GM12878 (cell line): ENCODE measurements around the gene RDH5. TPM values are rescaled to one million over a fixed set of nuclear protein-coding genes. Genes with fewer than 3 reads are reported as not detected.

Experiments used
- ATAC-seq: fragments of 200-7000 bp; cut with Tn5 transposase; 3 replicates; pipeline ENCODE4 v1.9.1; 2020; ENCODE audit warnings: mild to moderate bottlenecking, moderate library complexity
- BruUV-seq: library from RNA; stranded (reverse); fragments of 400-500 nt; replicated peaks from 2 replicates; lab custom pipeline; 2021; lab: Mats Ljungman, UMichigan
- CTCF ChIA-PET: fragments of 300-600 bp; sonication (Branson Sonifier 250); formaldehyde crosslinking; extraction: SDS; loops from one replicate; lab custom pipeline; 2021; ENCODE audit warnings: inconsistent platforms; lab: Yijun Ruan, JAX
- POLR2A ChIA-PET: fragments of 350-600 bp; formaldehyde crosslinking; extraction: SDS; loops from one replicate; lab custom pipeline; 2021; ENCODE audit warnings: inconsistent platforms; lab: Charles Lee
- RAD21 ChIA-PET: fragments of 300-600 bp; sonication (Branson Sonifier 250); formaldehyde crosslinking; loops from one replicate; lab custom pipeline; 2023; ENCODE audit warnings: antibody characterized with exemption; ENCODE audit not compliant: unreplicated experiment; lab: Charles Lee
- SMC1A ChIA-PET: fragments of 300-600 bp; sonication (Branson Sonifier 250); formaldehyde crosslinking; loops from one replicate; lab custom pipeline; 2023; ENCODE audit not compliant: unreplicated experiment, uncharacterized antibody; lab: Charles Lee
- DNase-seq: peaks from one replicate; pipeline ENCODE4 v3.0.0-alpha.2; 2011; ENCODE audit warnings: low read depth, low spot score
- FAIRE-seq: peaks from 3 replicates; lab custom pipeline; 2011; peaks lifted over from hg19 to GRCh38; lab: Jason Lieb, UNC
- H2AFZ ChIP-seq: 2 replicates; pipeline ENCODE4 v1.6.0; 2011; ENCODE audit warnings: low read depth, low read length, control low read depth; ENCODE audit not compliant: control insufficient read depth
- H3K27ac ChIP-seq: 2 replicates; pipeline ENCODE4 v1.5.1; 2011; ENCODE audit warnings: control low read depth; ENCODE audit not compliant: control insufficient read depth, insufficient read depth
- H3K27me3 ChIP-seq, 2 experiments: replicated peaks in 1 of 2; 2 replicates each; pipeline versions ENCODE4 v1.6.0 to v1.6.1; 2011; ENCODE audit warnings: low read length in 1 of 2; ENCODE audit not compliant: control insufficient read depth in 2 of 2, insufficient read depth in 2 of 2
- H3K36me3 ChIP-seq, 2 experiments: 2 replicates each; pipeline ENCODE4 v1.5.1; 2011; ENCODE audit warnings: low read length in 1 of 2; ENCODE audit not compliant: control insufficient read depth in 2 of 2, insufficient read depth in 2 of 2
- H3K4me1 ChIP-seq: 2 replicates; pipeline ENCODE4 v1.6.1; 2011; ENCODE audit warnings: mild to moderate bottlenecking, low read length, moderate library complexity, mixed read lengths; ENCODE audit not compliant: control insufficient read depth, insufficient read depth
- H3K4me2 ChIP-seq: 2 replicates; pipeline ENCODE4 v1.6.0; 2011; ENCODE audit warnings: control low read depth; ENCODE audit not compliant: control insufficient read depth, insufficient read depth
- H3K4me3 ChIP-seq: fragments of 200-600 bp; sonication (generic); 2 replicates; pipeline ENCODE4 v1.5.1; 2016
- H3K79me2 ChIP-seq: 2 replicates; pipeline ENCODE4 v1.6.0; 2011; ENCODE audit warnings: low read length; ENCODE audit not compliant: control insufficient read depth, insufficient read depth
- H3K9ac ChIP-seq: 2 replicates; pipeline ENCODE4 v1.8.0; 2011; ENCODE audit warnings: low read length, control low read depth, mixed read lengths; ENCODE audit not compliant: control insufficient read depth, insufficient read depth
- H3K9me3 ChIP-seq: replicated peaks from 3 replicates; pipeline ENCODE4 v1.5.1; 2011; ENCODE audit warnings: mild to moderate bottlenecking, low read length; ENCODE audit not compliant: control insufficient read depth, insufficient read depth
- H4K20me1 ChIP-seq: 2 replicates; pipeline ENCODE4 v1.6.0; 2011; ENCODE audit not compliant: control insufficient read depth, insufficient read depth
- CEBPZ ChIP-seq: fragments of 150-350 bp; IDR thresholded peaks from 2 replicates; pipeline ENCODE4 v1.6.1; 2016; ENCODE audit warnings: low read depth, low read length
- ETV6 ChIP-seq, 2 experiments: fragments of 450-650 bp in 1 of 2; IDR thresholded peaks in 1 of 2; conservative IDR thresholded peaks in 1 of 2; 2 replicates each; pipeline ENCODE4 v1.6.1; 2014; ENCODE audit warnings: antibody characterized with exemption in 1 of 2, borderline replicate concordance in 1 of 2, low read depth in 1 of 2, mild to moderate bottlenecking in 1 of 2, moderate library complexity in 1 of 2
- FOXK2 ChIP-seq: fragments of 450-650 bp; IDR thresholded peaks from 2 replicates; pipeline ENCODE4 v1.6.1; 2017; ENCODE audit warnings: mild to moderate bottlenecking, moderate library complexity
- IKZF2 ChIP-seq, 2 experiments: fragments of 450-650 bp; IDR thresholded peaks; 2 replicates each; pipeline ENCODE4 v1.6.1; 2017; ENCODE audit warnings: mild to moderate bottlenecking in 2 of 2, moderate library complexity in 2 of 2
- PAX8 ChIP-seq: fragments of 450-650 bp; IDR thresholded peaks from 2 replicates; pipeline ENCODE4 v1.6.1; 2017; ENCODE audit warnings: mild to moderate bottlenecking, moderate library complexity
- POLR2AphosphoS5 ChIP-seq: IDR thresholded peaks from 2 replicates; pipeline ENCODE4 v1.6.1; 2011; ENCODE audit warnings: mild to moderate bottlenecking, low read length, inconsistent platforms
- SPI1 ChIP-seq: IDR thresholded peaks from 2 replicates; pipeline ENCODE4 v1.6.1; 2011; ENCODE audit warnings: low read depth, mild to moderate bottlenecking, low read length, moderate library complexity, borderline replicate concordance; ENCODE audit not compliant: insufficient read depth
- STAT3 ChIP-seq: IDR thresholded peaks from 2 replicates; pipeline ENCODE4 v1.6.1; 2011; ENCODE audit warnings: low read depth, low read length, improper control_type of control experiment
- ZNF24 ChIP-seq: fragments of 450-650 bp; IDR thresholded peaks from 2 replicates; pipeline ENCODE4 v1.6.1; 2017; ENCODE audit warnings: antibody characterized with exemption, mild to moderate bottlenecking
- ZNF384 ChIP-seq: IDR thresholded peaks from 2 replicates; pipeline ENCODE4 v1.6.1; 2012; ENCODE audit warnings: low read depth, mild to moderate bottlenecking, low read length, improper control_type of control experiment, borderline replicate concordance
- WGBS: methylation state at CpG from one replicate; pipeline ENCODE4 v1.1.6; 2016; ENCODE audit warnings: low lambda C conversion rate; ENCODE audit not compliant: insufficient replicate concordance, insufficient coverage; ENCODE audit errors: missing lambda C conversion rate; 5-methylcytosine and 5-hydroxymethylcytosine counted together
- in situ Hi-C: fragments of 300-500 bp; cut with MboI; formaldehyde crosslinking; loops from 9 replicates; pipeline ENCODE4 v1.14.3; 2018; ENCODE audit warnings: mixed read lengths
- intact Hi-C: fragments of 100-400 bp; cut with micrococcal nuclease; formaldehyde crosslinking; loops from one replicate; pipeline ENCODE4 v1.14.2; 2022; ENCODE audit not compliant: unreplicated experiment
- polyA plus RNA-seq, 11 experiments: library from polyadenylated mRNA; depleted of rRNA in 4 of 11; unstranded in 6 of 11; stranded (reverse) in 5 of 11; fragments of >200 nt; fragmentation: Nextera tagmentation in 4 of 11; fragmentation: Illumina TruSeq in 1 of 11; extraction: Ambion mirVana in 4 of 11; extraction: Trizol in 1 of 11; gene quantifications; 1 replicate in 1 of 11; 2 replicates in 10 of 11; pipeline versions ENCODE4 v1.2.1 to v1.2.3, GENCODE V29; 2011 to 2016; ENCODE audit warnings: inconsistent platforms in 2 of 11, missing spikeins in 2 of 11, low read depth in 1 of 11
- total RNA-seq, 4 experiments: library from RNA; depleted of rRNA in 3 of 4; stranded (reverse); fragments of >200 nt in 3 of 4; fragmentation: Illumina TruSeq in 1 of 4; extraction: Trizol in 1 of 4; gene quantifications; 2 replicates each; pipeline versions ENCODE4 v1.2.1 to v1.2.3, GENCODE V29; 2013 to 2021
- TF ChIP-seq, protein P1 (sequence below): fragments of 450-650 bp; formaldehyde crosslinking; IDR thresholded peaks from 2 replicates; pipeline ENCODE4 v1.5.0; 2022; ENCODE audit warnings: mild to moderate bottlenecking, missing genetic modification characterization
- TF ChIP-seq, protein P2 (sequence below): fragments of 450-650 bp; IDR thresholded peaks from 2 replicates; pipeline ENCODE4 v1.6.1; 2016; ENCODE audit warnings: mild to moderate bottlenecking

RDH5 gene
- total and polyA plus RNA-seq, 10 of the 15 experiments (the other 5 are each of a cell fraction or from before 2014, with no cell fraction given): 2.6 to 11.6 (median 7.3) TPM

DNA sequence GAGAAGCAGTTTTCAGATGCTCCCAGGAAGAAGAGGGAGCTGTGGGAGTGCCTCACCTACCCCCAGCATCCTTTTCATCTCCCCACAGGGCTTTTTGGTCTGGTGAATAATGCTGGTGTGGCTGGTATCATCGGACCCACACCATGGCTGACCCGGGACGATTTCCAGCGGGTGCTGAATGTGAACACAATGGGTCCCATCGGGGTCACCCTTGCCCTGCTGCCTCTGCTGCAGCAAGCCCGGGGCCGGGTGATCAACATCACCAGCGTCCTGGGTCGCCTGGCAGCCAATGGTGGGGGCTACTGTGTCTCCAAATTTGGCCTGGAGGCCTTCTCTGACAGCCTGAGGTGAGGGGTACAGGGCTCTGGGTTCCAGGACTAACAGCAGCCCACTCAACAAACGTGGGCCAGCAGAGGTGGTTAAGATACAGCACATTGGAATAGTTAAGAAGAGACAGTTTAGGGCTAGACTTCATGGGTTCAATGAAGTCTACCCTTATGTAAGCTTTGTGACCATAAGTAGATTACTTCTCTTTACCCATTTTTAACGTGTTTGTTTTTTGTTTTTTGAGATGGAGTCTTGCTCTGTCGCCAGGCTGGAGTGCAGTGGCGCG is 1.5 kb downstream of the RDH5 start:
- FAIRE-seq (no peak), DNase-seq (no peak), ATAC-seq (no peak)
- peaks cover 25% of the 10 kb centered on the region for H3K4me1 ChIP-seq
- peaks cover 7% of the 10 kb centered on the region in 2 experiments; a peak in 3 of 4 replicates for H3K36me3 ChIP-seq
- ChIA-PET RAD21 (interaction anchor here (2.2 to 11.0 kb wide), 2 partner anchors 15 to 65 kb away, joined by 7 to 113 read pairs; no protein-coding TSS in a partner anchor), CTCF (interaction anchor here (0.8 to 11.4 kb wide), 9 partner anchors 8 to 997 kb away, joined by 3 to 205 read pairs (median 5); partner anchors contain the start of genes CD63, ORMDL2 and SARNP), SMC1A (interaction anchor here (1.1 to 3.5 kb wide), 5 partner anchors 8 to 65 kb away, joined by 3 to 16 read pairs (median 3); no protein-coding TSS in a partner anchor), POLR2A (interaction anchor here (0.9 to 1.0 kb wide), 2 partner anchors 16 to 24 kb away, joined by 3 to 4 read pairs; no protein-coding TSS in a partner anchor)
- in situ Hi-C loops (no loop called here), intact Hi-C loops (loop anchor here (1.0 kb wide), 1 partner anchor 61 kb away; no protein-coding TSS in a partner anchor)
- H3K27ac ChIP-seq: no peak overlapping the region
- no peak overlapping the region for H3K4me2 ChIP-seq
- H3K4me3 ChIP-seq: no peak overlapping the region
- H3K9ac ChIP-seq: no peak overlapping the region
- H2AFZ ChIP-seq: no peak overlapping the region
- H3K79me2 ChIP-seq: peaks cover 8% of the 10 kb centered on the region
- WGBS: 84% methylated on average over 14 of the region's 14 CpGs
- no TSS peak for BruUV-seq
- H3K27me3 ChIP-seq: no peaks in the 10 kb centered on the region
- H3K9me3 ChIP-seq: no peaks in the 10 kb centered on the region
- H4K20me1 ChIP-seq: no peaks in the 10 kb centered on the region
- TF ChIP-seq PAX8 (no peak), POLR2AphosphoS5 (no peak), SPI1 (no peak), CEBPZ (no peak), STAT3 (no peak), ZNF24 (no peak), ZNF384 (no peak), IKZF2 (IDR thresholded peaks at IDR 0.05) (no peak), ETV6 (conservative IDR thresholded peaks at IDR 0.05 in 1 of 2, IDR thresholded peaks at IDR 0.05 in 1 of 2; ENCODE audit: borderline replicate concordance in 1 of 2, low read depth in 1 of 2) (no peak), FOXK2 (no peak)
- TF ChIP-seq, protein P1, sequence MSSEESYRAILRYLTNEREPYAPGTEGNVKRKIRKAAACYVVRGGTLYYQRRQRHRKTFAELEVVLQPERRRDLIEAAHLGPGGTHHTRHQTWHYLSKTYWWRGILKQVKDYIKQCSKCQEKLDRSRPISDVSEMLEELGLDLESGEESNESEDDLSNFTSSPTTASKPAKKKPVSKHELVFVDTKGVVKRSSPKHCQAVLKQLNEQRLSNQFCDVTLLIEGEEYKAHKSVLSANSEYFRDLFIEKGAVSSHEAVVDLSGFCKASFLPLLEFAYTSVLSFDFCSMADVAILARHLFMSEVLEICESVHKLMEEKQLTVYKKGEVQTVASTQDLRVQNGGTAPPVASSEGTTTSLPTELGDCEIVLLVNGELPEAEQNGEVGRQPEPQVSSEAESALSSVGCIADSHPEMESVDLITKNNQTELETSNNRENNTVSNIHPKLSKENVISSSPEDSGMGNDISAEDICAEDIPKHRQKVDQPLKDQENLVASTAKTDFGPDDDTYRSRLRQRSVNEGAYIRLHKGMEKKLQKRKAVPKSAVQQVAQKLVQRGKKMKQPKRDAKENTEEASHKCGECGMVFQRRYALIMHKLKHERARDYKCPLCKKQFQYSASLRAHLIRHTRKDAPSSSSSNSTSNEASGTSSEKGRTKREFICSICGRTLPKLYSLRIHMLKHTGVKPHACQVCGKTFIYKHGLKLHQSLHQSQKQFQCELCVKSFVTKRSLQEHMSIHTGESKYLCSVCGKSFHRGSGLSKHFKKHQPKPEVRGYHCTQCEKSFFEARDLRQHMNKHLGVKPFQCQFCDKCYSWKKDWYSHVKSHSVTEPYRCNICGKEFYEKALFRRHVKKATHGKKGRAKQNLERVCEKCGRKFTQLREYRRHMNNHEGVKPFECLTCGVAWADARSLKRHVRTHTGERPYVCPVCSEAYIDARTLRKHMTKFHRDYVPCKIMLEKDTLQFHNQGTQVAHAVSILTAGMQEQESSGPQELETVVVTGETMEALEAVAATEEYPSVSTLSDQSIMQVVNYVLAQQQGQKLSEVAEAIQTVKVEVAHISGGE: no peak
- TF ChIP-seq, protein P2, sequence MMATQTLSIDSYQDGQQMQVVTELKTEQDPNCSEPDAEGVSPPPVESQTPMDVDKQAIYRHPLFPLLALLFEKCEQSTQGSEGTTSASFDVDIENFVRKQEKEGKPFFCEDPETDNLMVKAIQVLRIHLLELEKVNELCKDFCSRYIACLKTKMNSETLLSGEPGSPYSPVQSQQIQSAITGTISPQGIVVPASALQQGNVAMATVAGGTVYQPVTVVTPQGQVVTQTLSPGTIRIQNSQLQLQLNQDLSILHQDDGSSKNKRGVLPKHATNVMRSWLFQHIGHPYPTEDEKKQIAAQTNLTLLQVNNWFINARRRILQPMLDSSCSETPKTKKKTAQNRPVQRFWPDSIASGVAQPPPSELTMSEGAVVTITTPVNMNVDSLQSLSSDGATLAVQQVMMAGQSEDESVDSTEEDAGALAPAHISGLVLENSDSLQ: no peak
